Inflammatory macrophage treated with lipopolysaccharide for 1 hour (primary cell): ENCODE results near the gene CDKN1A.
"Not testable (repeated sequence)": the region's sequence is repeated elsewhere in the genome, so short reads cannot be mapped to it uniquely, and the experiment has no call there.

Experiments
- DNase-seq, 2 donors: peaks; one replicate each; pipeline ENCODE4 v3.0.0-alpha.2; 2020 to 2022

The CDKN1A gene

DNA sequence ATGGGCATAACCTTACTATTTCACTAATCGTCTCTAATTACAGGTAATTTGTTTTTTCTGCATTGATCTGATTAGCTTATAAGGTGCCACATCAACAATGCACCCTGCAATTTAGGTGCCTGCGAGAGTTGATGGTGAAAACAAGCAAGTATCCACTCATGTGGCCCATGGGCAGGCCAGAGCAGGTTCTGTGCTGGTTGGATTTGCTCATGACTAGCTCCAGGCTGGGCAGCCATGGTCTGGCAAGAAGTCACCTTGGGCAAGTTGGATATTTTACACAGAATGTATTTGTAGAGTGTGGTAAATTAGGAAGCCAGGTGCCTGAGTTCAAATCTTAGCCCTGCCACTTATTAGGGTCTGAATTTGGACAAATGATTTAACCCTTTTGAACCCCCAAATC is 44.4 kb downstream of the CDKN1A start:
- DNase-seq = no peak

DNA sequence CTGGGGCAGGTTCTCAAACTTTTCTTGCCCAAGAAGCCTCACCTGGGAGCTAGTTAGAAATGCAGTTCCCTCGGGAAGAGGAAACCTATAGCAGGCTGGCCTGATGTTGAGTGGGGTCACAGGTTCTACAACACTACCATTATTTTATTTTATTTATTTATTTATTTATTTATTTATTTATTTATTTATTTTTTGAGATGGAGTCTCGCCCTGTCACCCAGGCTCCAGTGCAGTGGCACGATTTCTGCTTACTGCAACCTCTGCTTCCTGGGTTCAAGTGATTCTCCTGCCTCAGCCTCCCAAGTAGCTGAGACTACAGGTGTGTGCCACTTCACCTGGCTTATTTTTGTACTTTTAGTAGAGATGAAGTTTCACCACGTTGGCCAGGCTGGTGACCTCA is 45.5 kb downstream of the CDKN1A start:
- DNase-seq = not testable (repeated sequence)

DNA sequence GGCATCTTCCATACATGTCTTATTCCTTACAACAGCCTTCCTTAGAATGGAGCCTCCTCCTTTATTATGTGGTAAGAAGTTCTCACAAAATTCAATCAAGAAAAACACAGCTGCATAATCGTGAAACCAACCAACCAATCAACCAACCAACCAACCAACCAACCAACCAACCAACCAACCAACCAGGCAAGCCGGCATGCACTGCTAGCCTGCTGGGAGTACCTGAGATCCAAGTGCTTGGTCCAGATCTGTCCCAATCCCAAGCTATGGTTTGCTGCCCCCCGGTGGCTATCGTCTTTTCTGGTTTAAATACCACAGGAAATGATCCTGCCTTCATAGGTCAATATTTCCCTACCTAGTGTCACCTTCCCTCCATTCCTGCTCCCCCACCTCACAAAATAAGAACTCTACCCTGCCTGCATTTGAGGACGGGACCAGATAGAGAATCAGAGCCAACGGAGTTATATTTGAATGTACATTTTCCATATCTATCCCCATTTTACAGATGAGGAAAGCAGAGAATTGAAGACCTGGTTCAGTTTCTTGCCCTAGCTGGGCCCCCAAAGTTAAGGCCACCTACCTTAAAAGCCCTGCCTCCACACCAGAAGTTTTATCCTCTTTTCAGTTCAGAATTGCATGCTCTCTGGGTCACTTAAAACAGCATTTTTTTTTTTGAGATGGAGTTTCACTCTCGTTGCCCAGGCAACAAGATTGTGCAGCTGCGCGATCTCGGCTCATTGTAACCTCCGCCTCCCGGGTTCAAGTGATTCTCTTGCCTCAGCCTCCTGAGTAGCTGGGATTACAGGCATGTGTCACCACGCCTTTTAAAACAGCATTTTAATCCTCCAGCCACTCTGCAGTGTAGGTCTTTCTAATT is 46.2 kb downstream of the CDKN1A start:
- DNase-seq = peak; percentile 32 to 85

DNA sequence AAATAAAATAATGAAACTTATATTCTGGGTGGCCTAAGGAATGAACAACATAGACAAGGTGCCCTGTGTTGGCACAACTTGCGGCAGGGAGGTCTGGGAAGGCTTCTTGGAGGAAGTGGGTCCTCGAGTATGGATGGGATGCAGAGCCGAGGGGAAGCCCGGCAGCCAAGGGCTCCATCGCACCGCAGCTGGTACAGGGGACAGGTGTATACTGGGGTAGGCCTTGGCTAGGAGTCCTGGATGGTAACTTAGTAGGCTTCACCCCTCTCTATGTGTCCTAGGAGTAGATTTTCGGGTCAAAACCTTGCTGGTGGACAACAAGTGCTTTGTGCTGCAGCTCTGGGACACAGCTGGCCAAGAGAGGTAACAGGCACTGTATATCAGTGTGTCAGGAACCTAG is 47.1 kb downstream of the CDKN1A start:
- no peak for DNase-seq

DNA sequence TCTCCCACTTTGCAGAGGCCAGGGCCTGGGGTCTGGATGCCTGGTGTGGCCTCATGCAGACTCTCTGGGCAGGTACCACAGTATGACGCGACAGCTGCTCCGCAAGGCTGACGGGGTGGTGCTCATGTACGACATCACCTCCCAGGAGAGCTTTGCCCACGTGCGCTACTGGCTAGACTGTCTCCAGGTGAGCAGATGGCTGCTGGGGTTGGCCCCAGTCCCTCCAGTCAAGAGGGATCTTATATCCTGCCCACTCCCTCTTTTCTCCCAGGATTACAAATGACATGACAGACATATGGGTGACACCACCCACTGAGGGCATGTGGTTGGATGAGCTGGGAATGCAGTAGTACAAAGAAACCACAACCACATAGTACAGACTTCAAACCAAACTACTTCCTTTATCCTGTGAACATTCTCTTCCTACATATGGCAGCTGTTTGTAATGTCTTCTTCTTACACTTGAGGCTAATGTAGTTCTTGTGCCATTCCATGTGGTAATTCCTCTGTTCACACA is 49.0 kb downstream of the CDKN1A start:
- peak; percentile 77 to 96 for DNase-seq

DNA sequence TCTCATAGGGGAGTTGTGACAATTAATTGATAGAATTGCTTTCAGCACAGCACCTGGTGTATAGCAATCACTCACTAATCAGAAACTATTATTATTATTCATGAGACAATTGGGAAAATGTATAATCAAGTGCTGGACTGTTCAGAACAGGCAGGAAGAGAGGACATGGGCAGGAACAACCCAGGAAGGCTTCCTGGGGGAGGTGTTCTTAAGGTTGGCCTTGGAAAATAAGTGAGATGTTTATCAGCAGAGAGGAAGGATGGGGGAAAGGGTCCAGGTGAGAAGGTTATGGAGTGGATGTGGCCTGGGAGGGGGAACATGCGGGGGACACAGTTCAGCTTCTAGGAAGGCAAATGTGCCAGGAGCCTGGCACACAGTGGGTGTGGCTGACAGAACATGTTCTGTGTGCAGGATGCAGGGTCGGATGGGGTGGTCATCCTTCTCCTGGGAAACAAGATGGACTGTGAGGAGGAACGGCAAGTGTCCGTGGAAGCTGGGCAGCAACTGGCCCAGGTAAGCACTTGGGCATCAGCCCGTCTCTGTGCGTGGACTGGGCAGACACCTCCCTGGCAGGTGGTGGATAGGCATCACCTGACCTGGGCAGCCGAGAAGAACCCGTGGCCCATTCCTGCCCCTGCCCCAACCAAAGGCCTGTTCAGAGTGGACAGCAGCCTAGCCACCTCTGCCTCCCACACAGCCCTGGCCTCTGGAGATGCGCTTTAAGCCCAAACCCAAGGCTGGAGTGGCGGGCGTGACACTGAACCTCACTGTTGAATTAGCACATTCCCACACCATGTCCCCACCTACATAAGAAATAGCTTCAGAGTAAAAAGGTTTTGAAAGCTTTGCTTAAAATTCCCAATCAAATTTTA is 50.0 kb downstream of the CDKN1A start:
- DNase-seq = no peak

DNA sequence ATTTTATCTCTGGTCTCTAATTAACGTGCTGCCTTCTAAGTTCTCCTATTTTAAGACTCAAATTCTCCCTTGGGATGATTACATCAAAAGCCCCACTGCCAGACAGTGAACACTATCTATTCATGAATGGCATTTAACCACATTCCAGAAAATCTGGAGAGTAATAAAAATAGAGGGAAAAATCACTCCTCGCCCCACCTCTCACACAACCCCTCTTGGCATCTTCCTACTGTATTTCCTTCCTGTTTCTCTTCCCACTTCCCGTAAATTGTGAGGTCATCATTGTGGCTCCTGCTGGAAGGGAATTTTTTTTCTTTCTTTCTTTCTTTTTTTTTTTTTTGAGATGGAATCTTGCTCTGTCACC is 50.6 kb downstream of the CDKN1A start:
- peak; percentile 29 to 37 for DNase-seq

DNA sequence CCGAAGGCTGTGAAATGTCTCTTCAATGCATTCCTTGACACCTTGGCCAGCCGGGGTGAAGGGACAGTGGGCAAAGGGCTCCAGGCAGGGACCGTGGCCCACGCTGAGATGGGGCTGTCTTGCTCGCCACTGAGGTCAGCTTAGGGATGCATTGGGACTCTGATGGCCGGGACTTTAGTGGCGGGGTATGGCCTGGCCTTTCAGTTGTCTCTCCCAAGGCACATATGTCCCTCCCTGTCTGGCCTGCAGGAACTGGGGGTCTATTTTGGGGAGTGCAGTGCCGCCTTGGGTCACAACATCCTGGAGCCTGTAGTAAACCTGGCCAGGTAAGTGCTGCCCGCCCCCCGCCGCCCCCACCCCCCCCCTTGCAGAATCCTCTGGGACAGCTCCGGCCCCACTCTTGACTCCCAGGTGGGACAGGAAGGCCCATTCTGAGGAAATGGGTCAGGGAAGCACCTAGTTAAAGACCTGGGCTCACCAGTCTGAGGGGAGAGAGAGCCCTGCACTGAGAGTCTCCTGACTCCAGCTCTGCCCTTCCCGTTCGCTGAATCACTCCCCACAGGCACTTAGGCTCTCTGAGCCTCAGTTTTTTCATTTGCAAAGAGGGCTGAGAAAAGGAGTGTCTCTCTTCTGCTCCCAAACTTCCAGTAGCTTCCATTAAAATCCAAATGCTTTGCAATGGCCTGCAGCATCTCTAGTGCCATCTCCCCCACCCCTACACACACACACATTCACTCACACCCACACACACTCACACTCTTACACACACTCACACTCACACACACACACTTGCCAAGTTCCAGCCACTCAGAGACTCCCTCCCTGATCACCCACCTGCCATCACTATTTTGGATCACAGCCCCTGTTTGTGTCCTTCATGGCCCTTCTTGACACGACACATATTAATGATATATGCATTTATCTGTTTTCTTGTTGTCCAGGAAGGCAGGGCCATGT is 52.2 kb downstream of the CDKN1A start:
- no peak for DNase-seq

DNA sequence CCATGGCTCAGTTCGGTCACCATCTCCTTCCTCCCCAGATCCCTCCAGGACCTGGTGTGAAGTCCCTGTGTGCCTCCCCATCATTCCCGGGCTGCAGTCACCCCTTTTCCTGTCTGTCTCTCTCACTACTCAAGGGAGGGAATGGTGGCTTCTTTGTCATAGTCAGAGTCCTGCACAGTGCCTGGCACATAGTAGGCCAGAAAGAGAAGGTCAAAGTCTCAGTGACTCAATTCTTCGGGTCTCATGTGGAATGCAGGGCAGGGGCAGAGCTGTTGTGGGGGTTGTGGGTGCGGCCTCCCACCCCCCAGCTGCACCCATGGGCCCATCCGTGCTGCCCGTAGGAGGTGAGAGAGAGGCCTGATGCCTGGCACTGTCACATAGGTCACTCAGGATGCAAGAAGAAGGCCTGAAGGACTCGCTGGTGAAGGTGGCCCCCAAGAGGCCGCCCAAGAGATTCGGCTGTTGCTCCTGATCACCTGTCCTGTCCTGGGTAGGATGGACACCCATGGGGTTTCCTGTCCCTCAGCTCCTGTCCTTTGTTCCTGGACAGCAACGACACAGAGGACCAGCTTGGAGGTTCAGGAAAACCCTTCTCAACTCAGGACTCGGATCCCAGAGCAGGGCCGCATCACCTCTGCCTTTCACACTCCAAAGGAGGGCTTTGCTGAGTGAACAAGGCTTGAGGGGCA is 53.3 kb downstream of the CDKN1A start:
- DNase-seq = no peak

DNA sequence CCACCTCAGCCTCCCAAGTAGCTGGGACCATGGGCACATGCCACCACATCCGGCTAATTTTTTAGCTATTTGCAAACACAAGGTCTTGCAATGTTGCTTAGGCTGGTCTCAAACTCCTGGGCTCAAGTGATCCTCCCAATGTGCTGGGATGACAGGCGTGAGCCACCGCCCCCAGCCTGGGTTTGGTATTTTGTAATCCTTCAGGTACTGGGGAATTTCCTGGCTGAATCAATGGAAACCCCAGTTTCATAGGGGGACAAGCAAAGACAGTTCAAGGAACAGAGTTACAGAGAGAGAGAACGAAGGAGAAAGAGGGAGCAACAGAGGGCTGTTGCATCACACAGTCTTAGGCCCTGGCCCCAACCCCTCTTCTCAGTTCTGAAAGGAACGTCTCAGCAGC is 54.8 kb downstream of the CDKN1A start:
- DNase-seq = no peak

DNA sequence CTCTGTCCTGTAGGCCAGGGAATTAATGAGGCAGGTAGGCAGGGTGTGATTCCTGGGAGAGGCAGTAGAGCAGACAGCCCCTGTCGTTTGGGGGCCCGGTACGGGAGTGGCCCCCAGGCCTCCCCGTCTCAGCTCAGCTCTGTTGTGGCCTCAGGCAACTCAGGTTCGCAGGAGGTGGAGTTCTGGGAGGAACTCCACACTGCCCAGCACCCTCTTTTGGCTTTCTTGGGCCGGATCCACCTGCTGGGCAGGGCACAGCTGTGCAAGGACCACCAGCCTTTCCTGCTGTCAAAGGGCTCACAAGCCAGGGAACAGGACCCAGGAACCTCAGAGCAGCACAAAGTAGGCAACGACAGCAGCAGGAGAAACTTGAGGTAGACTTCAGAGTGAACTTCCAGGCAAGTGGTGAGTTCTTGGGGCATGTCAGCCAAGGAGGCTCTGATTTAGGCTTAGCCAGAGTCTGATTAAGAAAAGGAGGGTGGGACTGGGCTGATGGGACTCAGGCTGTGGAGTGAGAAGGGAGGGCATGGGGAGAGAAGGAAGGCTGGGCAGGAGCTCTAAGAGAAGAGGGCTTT is 56.1 kb downstream of the CDKN1A start:
- DNase-seq = no peak

DNA sequence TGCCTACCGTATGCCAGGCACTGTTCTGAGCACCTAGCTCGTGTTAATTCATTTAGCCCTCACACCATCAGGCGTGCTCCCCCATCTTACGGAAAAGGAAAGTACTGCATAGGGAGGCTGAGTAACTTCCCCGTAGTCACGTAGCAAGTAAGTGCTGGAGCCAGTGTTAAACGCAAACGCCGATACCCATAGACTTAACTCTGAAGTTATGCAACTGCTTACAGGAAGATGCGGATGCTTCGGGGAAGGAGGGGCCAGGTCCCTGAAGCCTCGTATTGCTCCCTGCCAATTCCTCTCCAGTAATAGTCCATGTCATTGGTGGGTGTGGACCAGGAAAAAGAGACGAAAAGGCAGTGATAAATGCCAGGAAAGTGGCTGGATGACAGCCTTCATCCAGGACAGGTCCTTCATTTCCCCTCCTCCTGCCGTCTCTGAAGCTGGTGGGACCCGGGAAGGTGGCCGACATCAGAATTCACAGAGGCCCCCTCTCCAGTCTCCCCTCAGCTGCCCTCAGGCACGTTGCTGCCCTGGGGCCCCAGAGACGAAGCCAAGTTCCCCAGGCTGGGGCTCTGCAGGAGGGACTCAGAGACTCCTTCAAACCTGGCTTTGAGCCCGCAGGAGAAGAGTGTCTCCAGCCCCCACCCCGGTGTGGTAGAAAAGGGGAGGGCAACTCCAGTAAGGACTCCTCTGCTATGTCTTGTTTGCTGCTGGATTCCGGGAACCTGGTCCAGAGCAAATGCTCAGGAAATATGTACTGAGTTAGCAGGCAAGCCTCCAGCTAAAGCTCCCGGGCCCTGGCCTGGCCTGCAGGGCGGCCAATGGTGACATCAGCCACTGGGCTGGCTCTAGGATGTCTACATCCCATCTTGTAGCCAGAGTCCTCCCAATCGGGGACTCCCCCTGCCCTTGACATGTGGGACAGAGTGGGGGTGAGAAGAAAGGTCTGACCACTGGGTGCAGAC is 56.9 kb downstream of the CDKN1A start:
- peak; percentile 59 to 64 for DNase-seq
